Measurements from ENCODE around the gene TSPAN18.

- TF ChIP-seq EZH2 (IDR thresholded peaks at IDR 0.05; ENCODE audit: insufficient read depth, low read length) (no peak), CTCF (IDR thresholded peaks at IDR 0.05; ENCODE audit: insufficient read depth, low read depth, low read length) (no peak)
Measured at GRCh38 chr11:44870181-44870580, 143.4 kb downstream of the TSPAN18 start.
